ENCODE results near the gene MED15.
"Not testable (repeated sequence)": the region's sequence is repeated elsewhere in the genome, so short reads cannot be mapped to it uniquely, and the experiment has no call there.

Gene MED15

DNA sequence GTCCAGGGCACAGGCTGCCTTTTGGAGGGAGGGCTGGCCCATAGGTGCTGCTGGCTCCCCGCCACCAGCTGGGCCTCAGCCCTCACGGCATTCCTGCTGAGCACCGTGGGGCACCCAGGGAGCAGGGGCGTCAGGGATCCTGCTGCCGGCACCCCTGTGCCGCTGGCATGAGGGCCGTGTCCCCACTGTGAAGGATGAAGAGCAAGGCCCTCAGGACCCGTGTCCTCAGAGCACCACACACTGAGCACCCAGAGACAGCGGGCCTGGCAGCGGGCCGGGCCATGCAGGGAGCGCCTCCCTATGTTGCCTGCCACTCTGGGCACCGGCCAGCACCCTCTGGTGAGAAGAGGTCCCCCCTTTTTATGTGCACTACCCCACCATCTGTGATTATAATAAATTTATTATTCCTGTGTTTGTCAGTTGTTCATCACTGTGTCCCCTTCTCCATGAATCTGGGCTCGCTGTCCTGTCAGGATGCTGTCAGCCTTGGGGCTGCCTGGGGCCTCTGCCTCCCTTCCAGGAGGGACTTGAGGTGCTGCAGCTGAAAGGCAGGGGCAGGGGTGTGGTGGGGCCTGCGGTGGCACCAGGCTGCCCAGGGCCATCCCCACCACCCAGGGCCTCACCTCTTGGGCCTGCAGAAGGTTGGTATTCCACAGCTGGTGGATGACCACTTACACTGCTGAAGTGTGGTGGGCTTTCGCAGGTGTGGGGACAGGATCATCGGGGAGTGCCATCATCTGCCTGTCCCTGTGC, 80.0 kb downstream of the MED15 start:
- no peak for ATAC-seq

DNA sequence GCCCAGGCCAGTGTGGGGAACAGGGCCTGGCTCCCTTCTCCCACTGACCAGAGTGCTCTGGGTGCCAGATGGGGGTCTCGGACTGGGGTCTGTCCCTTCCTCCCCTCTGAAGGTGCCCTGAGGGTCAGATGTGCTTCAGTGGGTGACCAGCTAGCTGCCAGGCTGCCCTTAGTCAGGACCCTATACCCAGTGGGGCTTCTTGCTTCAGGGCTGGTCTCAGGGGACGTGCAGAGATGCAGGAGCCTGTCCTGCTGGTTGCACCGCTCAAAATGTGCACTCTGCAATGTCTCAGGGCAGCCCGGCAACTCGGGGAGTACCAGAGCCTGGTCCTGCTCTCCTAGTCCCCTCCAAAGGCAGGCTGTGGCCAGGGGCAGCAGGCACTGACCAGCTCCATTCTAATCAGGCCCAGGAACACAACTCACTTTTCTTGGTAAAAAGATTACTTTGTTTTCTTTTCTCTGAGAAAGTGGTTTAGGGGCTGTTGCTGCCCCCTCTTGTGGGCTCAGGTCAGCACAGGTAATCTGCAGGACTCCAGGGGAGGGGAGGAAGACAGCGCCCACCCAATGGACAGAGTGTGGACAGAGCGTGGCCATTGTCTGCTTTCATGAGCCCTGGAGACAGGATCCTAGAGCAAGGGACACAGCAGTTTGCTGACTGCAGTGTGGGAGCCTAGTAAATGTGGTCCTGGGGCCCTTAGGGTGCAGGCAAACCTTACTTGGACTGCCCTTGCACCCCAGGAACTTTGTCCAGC, 80.9 kb downstream of the MED15 start:
- ATAC-seq: peak in 1 of 2 donors; percentile 12

DNA sequence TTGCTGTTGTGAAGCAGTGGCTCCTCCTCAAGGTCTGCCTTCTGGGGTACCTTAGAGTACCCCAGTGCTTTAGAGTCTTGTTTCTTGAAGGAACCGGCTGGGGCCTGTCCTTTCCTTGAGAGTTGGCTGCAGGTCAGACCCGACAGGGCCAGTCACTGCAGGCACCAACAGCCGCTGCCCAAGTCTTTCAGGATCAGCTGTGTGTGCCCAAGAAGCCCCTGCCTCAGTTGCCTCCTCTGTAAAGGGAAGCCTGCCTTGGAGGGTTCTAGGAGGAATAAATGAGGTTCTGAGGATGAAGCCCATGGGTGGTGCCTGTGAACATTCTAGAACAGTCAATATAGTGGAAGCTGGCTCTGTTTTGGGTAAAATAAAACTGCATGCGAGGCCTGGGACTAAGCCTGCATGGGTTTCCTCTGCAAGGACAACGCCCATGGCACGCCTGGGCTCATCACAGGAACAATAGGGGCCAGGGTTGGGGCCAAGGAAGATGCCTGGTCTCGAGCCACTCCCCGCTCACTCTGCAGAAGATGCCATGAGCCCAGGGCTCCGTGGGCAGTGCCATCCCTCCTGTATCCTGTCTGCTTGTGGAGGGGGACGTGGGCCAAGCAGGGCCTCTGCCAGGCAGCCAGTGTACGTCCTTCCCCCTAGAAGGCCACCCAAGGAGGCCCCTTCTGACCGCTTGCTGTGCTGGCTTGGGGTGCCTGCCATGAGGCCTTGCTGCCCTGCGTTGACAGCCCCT, 81.6 kb downstream of the MED15 start:
- no peak for ATAC-seq

DNA sequence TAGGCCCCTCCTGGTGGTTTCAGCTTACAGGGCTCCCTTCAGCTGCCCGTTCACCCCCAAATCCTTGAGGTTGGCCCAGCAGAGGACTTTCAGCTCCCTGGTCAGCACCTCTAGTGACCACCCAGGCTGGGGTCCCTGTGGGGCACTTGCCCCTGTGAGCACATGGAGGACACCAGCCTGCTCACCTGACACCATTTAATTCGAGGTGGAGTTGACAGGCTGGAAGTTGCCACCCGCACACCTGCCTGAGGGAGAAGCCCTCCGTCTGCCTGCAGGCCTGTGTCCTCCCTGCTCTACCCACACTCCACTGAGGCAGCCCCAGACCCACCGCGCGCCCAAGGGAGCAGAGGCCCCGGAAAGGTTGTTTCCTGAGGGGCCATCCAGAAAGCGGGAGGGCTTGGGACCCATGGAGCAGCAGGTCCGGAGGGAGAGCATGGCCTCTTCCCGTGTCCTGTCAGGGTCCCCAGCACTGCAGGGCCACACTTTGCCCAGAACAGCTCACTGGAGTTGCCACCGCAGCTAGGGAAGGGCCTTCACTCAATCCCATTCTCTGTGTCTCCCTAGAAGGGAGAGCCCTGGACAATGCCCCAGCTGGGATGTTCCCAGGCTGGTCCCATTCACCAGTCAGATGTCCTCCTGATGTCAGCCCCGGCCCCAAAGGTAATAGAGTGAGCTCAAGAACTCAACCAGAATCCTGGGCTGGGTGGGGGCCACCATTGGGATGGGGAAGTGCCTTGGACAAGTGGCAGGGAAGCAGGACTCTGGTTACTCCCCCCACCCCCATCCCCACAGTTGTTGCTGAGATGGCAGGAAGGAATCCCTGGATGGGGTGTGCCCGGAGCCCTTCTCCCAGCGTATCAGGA, 82.4 kb downstream of the MED15 start:
- ATAC-seq: no peak

DNA sequence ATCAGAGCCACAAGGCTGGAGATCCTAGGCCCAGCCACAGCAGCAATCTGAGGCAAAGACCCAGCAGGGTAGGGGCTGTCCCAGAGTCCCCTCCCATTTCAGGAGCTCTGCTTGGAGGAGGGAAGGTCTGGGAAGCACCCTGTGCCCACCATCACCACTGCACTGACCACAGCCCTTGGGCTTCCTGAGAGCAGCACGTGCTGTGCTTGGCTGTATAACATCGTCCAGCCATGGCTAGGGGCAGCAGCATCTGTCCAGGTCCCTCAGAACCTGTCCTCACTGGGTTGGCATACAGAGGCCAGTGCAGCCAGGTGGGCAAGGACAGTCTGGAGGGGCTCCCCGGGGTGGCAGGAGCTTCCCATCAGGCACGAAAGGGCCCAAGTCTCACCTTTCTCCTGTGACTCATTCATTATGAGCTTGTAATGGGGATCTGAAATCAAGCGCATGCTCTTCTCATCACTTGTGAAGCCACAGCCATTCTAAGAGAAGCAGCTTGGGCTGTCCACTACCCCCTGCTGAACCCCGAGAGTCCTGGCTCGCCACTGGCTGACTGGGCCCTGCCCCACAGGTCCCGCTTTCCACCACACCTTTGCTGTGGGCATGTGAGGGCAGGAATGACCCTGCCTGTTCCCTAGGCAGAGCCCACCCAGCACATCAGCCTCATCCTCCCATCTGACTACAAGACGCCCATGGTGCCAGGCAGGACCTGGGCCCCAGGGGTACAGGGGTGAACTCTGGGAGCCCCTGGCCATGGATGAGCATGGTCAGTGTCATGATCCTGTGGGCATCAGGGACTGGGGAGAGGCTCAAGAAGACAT, 83.3 kb downstream of the MED15 start:
- ATAC-seq: no peak

DNA sequence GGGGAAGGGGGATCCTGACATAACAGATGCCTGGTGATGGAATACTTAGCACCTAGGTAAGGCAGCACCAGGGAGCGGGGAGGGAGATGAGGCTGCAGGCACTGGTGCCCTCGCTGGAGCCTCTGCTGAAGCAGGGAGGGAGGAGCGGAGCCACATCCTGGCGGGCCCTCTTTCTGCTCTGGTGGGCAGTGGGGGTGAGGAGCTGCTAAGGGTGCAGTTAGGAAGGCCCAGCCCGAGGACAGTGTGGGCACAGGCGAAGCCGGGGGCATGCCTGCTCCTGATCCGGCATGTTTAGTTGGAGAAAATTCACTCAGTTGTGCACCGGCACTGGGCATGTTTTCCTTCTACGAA, 83.9 kb downstream of the MED15 start:
- no peak for ATAC-seq

DNA sequence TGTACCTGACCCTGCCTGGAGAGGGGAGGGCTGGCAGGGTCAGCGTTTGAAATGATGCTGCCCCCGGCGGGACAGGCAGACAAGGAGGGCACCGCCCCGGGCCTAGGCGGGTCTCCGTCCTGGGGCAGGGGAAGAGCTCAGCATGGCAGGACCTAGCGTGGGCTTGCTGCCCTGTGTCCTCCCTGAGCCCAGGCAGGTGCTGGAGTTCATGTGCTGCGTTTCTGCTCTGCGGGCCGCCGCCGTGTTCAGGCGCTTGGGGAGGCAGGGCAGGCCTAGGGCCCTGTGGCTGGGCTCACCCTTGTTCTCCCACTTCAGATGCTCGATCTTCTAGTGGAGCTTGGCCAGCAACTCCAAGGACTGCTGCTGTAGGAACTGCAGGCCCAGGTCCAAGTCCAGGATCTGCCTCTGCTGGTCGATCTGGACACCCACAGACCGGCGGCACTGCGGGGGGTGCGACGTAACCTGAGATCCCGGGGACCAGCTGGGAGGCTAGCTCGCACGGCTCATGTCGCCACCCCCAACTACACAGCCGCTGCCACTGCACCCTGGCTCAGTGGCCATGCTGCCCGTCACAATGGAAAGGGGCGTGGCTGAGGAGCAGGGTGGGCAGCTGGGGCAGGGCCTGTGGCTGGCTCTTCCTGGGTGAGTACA, 84.4 kb downstream of the MED15 start:
- no peak for ATAC-seq

DNA sequence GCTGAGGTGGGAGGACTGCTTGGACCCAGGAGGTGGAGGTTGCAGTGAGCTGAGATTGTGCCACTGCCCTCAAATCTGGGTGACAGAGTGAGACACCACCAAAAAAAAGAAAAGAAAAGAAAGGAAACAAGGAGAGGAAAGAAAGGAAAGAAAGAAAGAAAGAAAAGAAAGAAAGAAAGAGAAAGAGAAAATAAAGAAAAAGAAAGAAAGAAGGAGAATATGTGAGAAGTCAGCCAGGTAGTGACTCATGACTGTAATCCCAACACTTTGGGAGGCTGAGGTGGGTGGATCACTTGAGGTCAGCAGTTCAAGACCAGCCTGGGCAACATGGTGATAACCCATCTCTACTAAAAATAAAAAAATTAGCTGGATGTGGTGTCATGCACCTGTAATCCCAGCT, 86.6 kb downstream of the MED15 start:
- not testable (repeated sequence) for ATAC-seq

DNA sequence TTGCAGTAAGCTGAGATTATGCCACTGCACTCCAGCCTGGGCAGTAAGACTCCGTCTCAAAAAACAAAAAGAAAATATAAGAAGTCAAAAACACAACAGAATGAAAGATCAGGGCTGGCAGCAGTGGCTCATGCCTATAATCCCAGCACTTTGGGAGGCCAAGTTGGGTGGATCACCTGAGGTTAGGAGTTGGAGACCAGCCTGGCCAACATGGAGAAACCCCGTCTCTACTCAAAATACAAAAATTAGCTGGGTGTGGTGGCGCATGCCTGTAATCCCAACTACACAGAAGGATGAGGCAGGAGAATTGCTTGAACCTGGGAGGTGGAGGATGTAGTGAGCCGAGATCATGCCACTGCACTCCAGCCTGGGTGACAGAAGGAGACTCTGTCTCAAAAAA, 87.1 kb downstream of the MED15 start:
- ATAC-seq: not testable (repeated sequence)

DNA sequence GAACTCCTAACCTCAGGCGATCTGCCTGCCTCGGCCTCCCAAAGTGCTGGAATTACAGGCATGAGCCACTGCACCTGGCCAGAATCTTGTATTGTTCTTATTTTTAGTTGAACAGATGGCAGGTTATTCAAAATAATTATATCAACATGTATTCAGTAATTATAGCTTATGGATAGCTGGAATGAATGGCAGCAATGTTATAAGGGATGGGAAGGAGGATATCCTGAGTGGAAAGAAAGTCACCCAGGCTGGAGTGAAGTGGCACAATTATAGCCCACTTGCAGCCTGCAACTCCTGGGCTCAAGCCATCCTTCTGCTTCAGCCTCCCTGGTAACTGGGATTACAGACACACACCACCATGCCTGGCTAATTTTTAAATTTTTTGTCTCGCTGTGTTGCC, 88.1 kb downstream of the MED15 start:
- no peak for ATAC-seq

DNA sequence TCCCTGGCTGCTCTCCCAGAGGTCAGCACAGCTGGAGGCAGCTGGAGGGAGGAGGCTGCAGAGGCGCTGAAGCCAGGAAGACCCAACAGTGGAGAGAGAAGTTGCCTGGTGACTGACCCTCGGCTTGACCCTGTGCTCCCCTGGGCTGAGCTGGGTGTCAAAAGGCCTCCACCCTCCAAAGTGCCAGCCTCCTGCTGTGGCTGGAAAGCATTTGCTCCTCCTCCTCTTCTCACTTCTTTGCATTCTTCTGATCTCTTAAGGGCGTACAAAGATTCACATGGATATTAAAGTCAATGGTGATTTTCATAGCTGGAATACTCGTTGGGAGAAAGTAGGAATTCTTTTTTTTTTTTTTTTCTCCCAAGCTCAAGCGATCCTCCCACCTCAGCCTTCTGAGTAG, 91.7 kb downstream of the MED15 start:
- ATAC-seq: no peak

DNA sequence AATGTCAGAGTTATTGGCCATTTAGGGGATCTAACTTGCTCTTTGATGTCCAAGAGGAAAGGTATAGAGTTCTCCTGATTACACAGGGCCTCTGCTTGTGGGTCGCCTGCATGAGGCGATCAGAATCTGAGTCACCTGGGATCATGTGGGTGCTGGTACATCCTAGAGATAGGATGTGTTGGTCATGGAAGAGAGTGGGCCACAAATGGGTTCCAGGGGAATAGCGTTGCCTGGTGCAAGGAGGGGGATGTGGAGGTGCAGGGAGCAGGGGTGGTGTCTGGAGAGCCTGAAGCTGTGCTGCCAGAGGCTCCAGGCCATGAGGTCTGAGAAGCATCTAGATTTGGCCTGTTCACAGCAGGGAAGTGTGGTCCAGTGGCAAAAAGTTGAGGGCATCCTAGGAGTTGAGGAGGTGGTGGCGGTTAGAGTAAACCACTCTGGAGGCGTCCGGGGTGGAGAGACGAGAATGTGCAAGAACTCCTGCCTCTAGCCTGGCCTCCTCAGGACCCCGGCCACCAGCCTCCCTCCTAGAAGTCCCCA, 92.8 kb downstream of the MED15 start:
- ATAC-seq: no peak

DNA sequence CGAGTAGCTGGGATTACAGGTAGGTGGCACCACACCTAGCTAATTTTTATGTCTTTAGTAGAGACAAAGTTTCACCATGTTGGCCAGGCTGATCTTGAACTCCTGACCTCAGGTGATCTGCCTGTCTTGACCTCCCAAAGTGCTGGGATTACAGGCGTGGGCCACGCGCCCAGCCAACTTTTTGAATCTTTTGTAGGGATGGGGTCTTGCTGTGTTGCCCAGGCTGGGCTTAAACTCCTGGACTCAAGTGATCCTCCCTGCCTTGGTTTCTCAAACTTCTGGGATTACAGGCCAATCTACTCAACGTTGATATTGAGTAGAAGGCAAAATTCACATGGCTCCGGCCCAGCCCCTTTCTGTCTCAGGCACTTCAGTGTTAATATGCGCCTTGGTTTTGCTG, 93.9 kb downstream of the MED15 start:
- no peak for ATAC-seq

DNA sequence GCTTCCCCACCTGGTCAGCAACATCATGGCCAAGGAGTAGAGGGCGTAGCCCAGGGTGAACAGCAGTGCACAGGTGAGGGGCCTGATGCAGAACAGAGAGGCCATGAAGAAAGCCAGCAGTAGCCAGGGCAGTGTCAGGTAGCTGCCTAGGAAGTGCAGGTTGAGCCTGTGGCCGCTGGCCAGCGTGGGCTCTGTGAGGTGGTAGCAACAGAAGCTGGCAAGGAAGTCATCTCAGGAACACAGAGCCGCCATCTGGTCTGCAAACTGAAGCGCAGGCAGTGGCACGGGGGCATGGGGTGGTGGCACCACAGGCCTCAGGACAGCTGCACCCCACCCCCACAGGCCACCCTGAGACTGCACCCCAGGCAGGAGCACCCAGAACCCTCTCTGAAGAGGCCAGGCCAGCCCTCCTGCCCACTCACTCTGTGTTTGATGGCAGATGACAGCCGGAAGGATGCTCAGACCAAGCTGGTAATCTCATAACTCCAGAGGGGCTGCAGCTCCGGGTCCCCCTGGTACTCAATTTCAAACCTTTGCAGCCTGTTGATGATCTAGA, 95.3 kb downstream of the MED15 start:
- no peak for ATAC-seq

DNA sequence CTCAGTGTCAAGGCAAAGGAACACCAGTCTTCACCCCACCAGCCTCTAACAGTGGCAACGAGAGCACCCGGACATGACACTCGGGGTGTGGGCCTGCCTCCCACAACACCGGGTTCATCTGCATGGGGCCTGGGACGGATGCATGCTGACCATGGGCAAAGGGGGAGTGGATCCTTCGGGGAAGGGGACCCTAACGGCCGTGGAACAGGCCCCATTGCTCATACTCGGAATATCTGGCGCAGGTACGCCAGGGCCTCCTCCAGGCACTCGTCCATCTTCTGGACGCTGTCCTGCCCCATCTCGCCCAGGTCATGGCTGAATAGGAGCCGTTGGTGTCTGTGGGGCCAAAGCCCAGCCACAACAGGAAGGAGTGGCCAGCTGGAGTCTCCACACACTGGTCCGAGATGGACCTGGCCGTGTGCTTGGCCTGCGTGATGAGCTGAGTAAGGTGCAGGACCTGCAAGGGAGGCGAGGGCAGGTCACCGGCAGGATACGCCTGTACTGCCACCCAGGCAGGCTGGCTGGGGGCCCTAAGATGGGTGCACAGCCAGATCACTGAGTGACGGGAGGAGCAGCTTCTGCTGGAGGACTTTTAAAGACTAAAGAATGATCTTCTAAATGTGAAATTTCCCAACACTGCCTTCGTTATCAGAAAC, 96.8 kb downstream of the MED15 start:
- no peak for ATAC-seq

DNA sequence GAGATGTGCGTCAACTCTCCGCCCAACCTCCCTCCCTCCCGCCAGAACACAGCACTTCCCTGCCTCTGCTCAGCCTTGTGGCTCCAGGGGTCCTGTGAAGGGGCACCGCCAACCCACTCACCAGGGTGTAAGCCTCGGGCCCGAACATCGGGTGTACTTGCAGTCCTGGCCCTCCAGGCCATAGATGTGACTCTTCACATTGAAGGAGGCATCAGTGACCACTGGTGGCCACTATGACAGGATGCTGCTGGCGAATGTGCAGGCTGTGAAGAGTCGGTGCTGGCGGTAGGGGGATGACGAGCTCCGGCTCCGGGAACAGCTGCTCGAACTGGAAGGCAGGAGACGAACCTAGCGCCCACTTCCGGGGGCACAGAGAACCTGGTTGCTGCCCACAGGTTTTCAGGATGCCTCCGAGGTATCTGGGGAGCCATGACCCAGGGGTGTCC, 97.4 kb downstream of the MED15 start:
- no peak for ATAC-seq

DNA sequence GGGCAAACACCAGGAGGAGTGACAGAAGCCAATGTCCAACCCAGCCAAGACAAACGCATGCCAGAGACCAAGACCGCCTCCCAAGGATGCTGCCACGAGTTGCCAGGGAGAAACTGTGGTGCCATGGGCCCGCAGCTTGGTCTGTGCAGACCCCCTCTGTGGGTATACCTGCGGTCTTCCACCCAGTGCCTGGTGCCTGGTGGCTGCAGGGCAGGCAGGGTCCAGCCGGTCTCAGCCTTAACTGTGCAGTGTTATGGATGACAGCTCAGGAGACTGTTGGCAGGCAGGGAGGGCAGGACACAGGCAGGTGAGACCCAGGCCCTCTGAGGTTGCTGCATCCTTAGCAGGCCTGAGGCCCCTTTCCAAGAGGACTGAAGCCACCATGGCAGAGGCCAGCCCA, 97.9 kb downstream of the MED15 start:
- ATAC-seq: no peak

DNA sequence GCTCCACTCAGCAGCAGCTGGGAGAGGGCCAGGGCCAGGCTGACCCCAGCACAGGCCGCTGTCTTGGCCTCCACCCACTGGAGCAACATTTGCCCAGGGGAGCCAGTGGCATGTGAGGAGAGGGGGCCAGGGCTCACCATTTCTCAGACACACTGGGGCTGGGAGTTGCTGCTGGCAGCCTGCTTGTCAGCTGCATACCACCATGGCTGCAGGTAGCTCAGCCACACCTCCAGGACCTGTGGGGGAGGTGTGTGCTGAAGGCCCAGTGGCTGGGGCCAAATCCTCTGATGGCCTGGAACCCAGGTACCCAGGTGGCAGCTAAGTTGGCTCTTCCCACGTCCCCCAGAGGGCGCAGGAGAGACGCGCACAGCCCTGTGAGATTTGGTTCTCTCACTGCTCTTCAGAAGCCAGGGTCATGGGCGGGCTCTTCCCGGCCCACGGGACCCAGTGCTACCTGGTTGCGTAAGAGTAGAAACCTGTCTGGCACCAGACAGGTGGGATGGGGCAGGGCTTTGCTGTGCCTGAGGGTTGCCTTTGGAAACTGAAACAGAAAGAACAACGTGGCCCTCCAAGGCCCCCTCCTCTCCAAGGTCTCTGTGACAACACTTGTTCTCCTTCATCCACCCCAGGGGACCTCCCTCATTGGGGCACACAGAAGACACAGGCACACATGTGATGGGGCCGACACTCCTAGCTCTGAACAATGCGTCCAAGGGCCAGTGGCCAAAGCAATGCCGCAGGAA, 98.8 kb downstream of the MED15 start:
- peak; percentile 63 to 76 for ATAC-seq

DNA sequence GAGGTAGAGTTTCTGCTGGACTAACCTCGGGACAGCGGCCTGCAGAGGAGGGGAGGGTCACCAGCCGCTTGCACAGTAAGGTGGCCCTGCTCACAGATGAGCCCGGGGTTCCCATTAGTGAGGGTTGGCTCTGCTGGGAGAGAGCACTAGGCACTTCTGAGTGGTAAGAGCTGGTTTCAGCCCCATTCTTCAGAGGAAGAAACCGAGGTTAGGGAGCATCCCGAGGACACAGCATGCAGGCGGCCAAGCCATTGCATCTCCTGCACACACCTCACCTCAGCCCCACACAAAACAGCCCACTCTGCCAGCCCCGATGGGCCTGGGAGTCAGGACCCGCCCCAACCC, 99.3 kb downstream of the MED15 start:
- ATAC-seq: no peak

All from activated CD4-positive, CD25-positive, alpha-beta regulatory T cell treated with anti-CD3 and anti-CD28 coated beads, Interleukin-2, amount 50 U/mL, for 24 hours (primary cell).